RPMI7951 (cell line): ENCODE data around the gene PRSS53. TPM values are rescaled to one million over a fixed set of nuclear protein-coding genes. Genes with fewer than 3 reads are reported as not detected.

Experiments used
- DNase-seq: peaks from one replicate; pipeline ENCODE4 v3.0.0-alpha.2; 2012; ENCODE audit warnings: low read depth
- total RNA-seq: library from RNA; depleted of rRNA; stranded (reverse); fragments of >200 nt; shearing (Covaris generic); gene quantifications from 2 replicates; pipeline ENCODE4 v1.2.3, GENCODE V29; 2014

PRSS53 gene
- total RNA-seq, 1 experiment from 2014 or later = 0.60 TPM

DNA sequence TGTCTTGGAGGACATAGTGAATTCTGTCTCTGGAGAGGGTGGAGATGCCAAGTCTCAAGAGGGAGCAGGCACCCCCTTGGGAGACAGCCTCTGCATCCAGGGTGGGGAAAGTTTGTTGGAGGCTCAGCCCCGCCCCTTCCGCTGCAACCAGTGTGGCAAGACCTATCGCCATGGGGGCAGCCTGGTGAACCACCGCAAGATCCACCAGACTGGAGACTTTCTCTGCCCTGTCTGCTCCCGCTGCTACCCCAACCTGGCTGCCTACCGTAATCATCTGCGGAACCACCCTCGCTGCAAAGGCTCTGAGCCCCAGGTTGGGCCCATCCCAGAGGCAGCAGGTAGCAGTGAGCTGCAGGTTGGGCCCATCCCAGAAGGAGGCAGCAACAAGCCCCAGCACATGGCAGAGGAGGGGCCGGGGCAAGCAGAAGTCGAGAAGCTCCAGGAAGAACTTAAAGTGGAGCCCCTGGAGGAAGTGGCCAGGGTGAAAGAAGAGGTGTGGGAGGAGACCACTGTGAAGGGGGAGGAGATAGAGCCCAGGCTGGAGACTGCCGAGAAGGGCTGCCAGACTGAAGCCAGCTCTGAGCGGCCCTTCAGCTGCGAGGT is 9.3 kb downstream of the PRSS53 start:
- no peak for DNase-seq

DNA sequence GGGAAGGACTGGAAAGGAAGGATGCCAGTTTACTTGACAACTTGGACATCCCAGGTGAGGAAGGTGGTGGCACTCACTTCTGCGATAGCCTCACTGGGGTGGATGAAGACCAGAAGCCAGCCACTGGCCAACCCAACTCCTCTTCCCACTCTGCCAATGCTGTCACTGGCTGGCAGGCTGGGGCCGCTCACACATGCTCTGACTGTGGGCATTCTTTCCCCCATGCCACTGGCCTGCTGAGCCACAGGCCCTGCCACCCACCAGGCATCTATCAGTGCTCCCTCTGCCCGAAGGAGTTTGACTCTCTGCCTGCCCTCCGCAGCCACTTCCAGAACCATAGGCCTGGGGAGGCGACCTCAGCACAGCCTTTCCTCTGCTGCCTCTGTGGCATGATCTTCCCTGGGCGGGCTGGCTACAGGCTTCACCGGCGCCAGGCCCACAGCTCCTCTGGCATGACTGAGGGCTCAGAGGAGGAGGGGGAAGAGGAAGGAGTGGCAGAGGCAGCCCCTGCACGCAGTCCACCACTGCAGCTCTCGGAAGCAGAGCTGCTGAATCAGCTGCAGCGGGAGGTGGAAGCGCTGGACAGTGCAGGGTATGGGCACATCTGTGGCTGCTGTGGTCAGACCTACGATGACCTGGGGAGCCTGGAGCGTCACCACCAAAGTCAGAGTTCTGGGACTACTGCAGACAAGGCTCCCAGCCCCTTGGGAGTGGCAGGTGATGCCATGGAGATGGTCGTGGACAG is 10.0 kb downstream of the PRSS53 start:
- no peak for DNase-seq

DNA sequence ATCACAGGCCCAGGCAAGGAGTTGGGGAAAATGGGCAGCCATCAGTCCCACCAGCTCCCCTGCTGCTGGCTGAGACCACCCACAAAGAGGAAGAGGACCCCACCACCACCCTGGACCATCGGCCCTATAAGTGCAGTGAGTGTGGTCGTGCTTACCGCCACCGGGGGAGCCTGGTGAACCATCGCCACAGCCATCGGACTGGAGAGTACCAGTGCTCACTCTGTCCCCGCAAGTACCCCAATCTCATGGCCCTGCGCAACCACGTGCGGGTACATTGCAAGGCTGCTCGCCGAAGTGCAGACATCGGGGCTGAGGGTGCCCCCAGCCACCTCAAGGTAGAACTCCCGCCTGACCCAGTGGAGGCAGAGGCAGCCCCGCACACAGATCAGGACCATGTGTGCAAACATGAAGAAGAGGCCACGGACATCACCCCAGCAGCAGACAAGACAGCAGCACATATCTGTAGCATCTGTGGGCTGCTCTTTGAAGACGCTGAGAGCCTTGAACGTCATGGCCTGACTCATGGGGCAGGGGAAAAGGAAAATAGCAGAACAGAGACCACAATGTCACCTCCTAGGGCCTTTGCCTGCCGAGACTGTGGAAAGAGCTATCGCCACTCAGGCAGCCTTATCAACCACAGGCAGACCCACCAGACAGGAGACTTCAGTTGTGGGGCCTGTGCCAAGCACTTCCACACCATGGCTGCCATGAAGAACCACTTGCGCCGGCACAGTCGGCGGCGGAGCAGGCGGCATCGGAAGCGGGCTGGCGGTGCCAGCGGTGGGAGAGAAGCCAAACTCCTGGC is 10.9 kb downstream of the PRSS53 start:
- no peak for DNase-seq

DNA sequence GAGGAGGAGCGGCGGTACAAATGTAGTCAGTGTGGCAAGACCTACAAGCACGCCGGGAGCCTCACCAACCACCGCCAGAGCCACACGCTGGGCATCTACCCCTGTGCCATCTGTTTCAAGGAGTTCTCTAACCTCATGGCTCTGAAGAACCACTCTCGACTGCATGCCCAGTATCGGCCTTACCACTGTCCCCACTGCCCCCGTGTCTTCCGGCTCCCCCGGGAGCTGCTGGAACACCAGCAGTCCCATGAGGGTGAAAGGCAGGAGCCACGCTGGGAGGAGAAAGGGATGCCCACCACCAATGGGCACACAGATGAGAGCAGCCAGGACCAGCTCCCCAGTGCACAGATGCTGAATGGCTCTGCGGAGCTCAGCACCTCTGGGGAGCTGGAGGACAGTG is 11.7 kb downstream of the PRSS53 start:
- DNase-seq = no peak

GRCh38 chr16:31076319-31076718 is 12.4 kb downstream of the PRSS53 start:
- DNase-seq = no peak

- no peak for DNase-seq
Observed at GRCh38 chr16:31074814-31075183, 13.9 kb downstream of the PRSS53 start.

DNA sequence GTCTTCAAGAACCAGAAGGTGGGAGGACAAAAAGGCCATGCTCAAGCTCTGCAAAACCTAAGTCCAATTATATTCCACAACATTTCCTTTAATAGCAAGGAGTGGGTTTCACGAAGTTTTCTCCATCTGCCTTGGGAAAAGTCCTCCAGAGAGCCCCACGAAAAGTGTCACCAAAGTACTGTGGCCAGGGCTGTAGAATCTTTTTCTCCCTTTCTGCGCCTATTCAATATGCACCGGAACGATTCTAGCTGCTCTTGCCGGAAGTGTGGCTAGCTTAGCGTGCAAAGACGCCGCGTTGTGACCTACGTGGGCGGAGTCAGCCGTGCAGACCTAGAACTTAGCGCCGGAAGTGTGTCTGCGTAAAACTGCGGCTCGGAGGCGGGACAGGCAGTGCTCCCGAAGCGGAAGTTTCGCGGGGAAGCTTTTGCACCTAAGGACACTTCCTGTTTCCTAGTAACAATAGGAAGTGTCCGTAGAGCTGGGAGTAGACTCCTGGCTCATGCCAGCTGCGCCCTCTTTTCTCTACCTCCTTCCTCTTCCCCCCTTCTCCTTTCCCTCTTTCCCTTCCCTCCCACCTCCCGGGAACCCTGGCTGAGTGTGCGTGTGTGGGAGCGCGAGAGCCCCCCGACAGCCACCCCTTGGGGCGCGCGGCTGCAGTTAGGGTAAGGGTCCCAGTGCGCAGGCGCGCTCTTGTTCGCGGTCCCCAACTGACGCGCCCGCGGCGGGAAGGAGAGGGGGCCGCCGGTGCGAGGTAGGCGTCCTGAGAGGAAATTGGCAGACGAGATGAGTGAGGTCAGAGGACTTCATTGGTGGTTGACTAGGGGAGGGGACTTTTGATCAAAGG is 14.6 kb downstream of the PRSS53 start, which contains the start of the genes ZNF646 and ZNF668:
Gene ZNF646, plus strand, starts transcription at position 453 of the 844 bp plus-strand sequence. CDS start 1,903 bp downstream, outside the sequence.
Gene ZNF668, minus strand, starts transcription at position 271 of the 844 bp plus-strand sequence. CDS start 9,781 bp downstream, outside the sequence.
- peak; percentile 98 for DNase-seq

- DNase-seq = peak; percentile 86
Observed at GRCh38 chr16:31073142-31073969, 15.4 kb downstream of the PRSS53 start.

DNA sequence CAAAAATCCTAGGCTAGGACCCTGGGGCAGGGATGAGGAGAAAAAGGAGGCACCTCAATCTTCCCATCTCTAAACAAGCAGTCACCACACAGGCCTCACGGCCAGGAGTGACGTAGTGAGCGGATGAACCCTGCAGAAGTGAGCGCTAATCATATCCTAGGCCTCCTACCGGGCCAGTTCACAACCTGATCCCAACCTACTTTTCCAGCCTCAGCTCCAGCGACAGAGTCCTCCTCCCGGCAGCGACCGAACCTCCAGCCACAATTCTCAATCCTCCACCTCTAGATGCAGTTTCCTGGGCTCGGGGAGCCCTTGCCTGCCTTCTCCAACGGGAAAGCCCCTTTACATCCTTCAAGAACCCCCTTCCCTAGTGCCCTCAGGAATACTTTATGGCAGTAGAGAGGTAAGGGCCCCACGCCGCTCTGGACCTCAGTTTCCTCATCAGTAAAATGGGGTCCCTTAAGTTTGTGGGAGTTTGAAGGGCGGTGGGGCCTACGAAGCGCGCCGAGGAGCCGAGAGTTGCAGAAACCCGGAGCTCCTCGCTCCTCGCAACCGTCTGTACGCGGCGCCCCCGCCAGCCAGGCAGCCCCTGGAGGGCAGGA is 16.1 kb downstream of the PRSS53 start:
- DNase-seq = peak; percentile 39

GRCh38 chr16:31071861-31072260 is 16.9 kb downstream of the PRSS53 start:
- peak; percentile 80 for DNase-seq

DNA sequence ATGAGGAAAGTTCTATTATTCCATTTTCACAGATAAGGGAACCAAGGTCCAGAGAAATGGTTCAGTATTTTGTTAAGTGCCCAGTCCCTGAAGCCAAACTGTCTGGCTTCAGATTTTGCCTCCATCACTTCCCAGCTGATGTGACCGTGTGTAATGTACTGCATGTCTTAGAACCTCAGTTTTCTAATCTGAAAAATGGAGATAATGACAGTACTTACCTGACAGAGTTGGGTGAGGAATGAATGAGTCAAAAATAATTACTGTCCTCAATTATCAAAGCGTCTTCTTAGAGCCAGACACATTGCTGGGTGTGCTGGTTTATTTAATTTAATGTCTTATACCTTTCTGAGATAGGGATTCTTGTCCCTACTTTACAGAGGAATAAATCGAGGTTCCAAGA is 21.4 kb downstream of the PRSS53 start:
- no peak for DNase-seq

DNA sequence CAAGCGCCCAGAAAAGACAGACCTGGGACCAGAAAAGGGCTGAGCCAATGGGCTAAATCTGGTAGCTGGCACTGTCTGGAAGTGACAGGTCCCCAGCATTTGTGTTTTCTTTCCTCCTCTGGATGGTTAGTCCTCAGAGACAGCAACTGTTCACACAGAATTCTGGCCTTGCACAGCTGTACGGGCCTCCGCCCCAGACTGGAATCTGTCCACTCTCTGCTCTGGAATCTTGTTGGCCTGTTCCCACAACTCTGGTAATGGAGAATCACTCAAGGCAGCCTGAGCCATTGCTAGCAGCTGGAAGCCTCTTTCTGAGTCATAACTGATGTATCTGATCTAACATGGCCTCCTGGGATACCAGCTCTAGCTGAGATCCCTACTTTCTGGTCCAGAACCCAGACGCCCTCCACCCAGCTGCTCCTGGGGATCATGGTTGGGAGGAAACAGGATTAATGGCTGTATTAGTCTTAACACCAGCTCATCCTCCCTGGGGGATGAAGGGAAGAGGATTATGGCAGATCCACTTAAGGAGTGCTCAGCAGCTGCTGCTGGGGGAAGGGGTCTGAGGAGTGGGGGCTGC is 23.8 kb downstream of the PRSS53 start:
- DNase-seq = peak; percentile 87

GRCh38 chr16:31063843-31064611 is 24.7 kb downstream of the PRSS53 start:
- DNase-seq = no peak

- DNase-seq = no peak
Observed at GRCh38 chr16:31063495-31063842, 25.3 kb downstream of the PRSS53 start.

DNA sequence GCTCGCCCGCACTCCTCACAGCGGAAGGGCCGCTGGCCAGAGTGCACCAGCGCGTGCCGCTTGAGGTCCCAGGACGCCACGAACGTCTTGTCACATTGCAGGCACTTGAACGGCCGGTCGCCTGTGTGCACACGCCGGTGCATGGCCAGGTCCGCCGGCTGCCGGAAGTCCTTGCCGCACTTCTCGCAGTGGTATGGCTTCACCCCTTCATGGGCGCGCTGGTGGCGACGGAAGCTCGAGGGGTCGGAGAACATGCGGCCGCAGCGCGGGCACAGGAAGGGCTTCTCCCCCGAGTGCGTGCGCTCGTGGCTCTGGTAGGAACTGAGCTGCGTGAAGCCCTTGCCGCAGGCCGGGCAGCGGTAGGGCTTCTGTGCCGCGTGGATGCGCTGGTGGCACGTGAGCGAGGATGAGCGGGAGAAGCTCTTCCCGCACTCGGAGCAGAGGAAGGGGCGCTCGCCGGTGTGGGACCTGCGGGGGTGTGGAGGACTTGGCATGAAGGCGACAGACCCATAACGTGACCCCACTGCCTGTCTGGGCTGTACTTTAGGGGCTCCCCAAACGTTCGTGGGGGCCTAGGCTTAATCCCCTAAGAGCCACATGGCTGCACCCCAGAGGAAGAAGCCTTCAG is 26.8 kb downstream of the PRSS53 start:
- DNase-seq = no peak

GRCh38 chr16:31061126-31061812 is 27.5 kb downstream of the PRSS53 start:
- DNase-seq = no peak

DNA sequence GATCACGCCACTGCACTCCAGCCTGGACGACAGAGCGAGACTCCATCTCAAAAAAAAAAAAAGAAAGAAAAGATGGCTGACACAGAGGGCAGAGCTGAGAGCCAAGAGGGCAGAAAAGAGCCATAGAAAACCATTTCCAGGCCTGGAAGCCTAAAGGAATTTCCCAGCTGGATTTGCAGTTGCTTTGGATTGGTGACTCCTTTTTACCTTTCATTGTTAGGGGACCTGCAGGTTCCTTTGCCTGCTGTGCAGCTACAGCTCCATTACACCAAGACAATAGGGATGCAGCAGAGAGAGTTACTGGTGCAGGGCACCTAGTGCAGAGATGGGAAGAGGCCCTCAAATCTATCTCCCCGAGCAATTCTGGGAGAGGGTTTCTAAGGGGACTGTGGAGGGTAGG is 33.1 kb downstream of the PRSS53 start:
- no peak for DNase-seq

DNA sequence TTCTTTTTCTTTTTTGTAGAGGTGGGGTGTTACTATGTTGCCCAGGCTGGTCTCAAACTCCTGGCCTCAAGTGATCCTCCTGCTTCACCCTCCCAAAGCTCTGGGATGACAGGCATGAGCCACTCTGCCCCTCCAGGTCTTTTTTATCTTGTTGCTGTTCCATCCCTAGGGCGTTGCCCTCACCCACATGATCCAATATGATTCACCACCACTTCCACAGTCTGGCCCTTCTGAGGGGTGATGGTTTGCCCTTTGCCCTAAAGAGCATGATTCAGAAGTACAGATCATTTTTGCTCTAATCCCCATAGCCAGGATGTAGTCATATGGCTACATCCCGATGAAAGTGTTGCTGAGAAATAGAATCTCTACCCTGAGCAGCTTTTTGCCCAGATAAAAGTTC is 36.6 kb downstream of the PRSS53 start:
- peak; percentile 96 for DNase-seq
